CD4-positive, alpha-beta T cell treated with Interleukin-21 for 1 hour (primary cell): ENCODE results near the gene NEDD8.

Experiments used
- DNase-seq: peaks from one replicate; pipeline ENCODE4 v3.0.0-alpha.2; 2020

NEDD8 gene

GRCh38 chr14:24262821-24263733, 30.9 kb upstream of the NEDD8 start, which contains the start of gene TGM1:
Gene TGM1 (minus strand): TSS chr14:24263177. CDS start chr14:24262352, 825 bp downstream.
- DNase-seq, result no peak

GRCh38 chr14:24261969-24262327, 29.8 kb upstream of the NEDD8 start:
- no peak for DNase-seq

GRCh38 chr14:24261256-24261968, 29.2 kb upstream of the NEDD8 start:
- no peak for DNase-seq

GRCh38 chr14:24260780-24261157, 28.6 kb upstream of the NEDD8 start:
- DNase-seq, result no peak

- DNase-seq, result no peak
These were observed 28.0 kb upstream of the NEDD8 start for GRCh38 chr14:24260026-24260779.

GRCh38 chr14:24259282-24260025, 27.3 kb upstream of the NEDD8 start:
- DNase-seq, result no peak

GRCh38 chr14:24258548-24259265, 26.5 kb upstream of the NEDD8 start:
- DNase-seq, result no peak

GRCh38 chr14:24258119-24258518, 26.0 kb upstream of the NEDD8 start:
- DNase-seq, result no peak

- DNase-seq, result no peak
These were observed 24.8 kb upstream of the NEDD8 start for GRCh38 chr14:24256960-24257359.

GRCh38 chr14:24255931-24256711, 24.0 kb upstream of the NEDD8 start:
- DNase-seq, result no peak

GRCh38 chr14:24255438-24255837, 23.3 kb upstream of the NEDD8 start:
- no peak for DNase-seq

GRCh38 chr14:24254630-24255392, 22.6 kb upstream of the NEDD8 start:
- no peak for DNase-seq

GRCh38 chr14:24253936-24254335, 21.8 kb upstream of the NEDD8 start:
- DNase-seq, result no peak

- DNase-seq, result no peak
These were observed 20.3 kb upstream of the NEDD8 start for GRCh38 chr14:24252289-24253124.

GRCh38 chr14:24251880-24252288, 19.7 kb upstream of the NEDD8 start:
- no peak for DNase-seq

- no peak for DNase-seq
These were observed 18.2 kb upstream of the NEDD8 start for GRCh38 chr14:24250354-24250753.

- DNase-seq, result no peak
These were observed 17.3 kb upstream of the NEDD8 start for GRCh38 chr14:24249230-24250021.

GRCh38 chr14:24247422-24247821, 15.3 kb upstream of the NEDD8 start:
- no peak for DNase-seq
